ENCODE results near the gene TASOR2. TPM values are rescaled to one million over a fixed set of nuclear protein-coding genes. Genes with fewer than 3 reads are reported as not detected.

The TASOR2 gene
- total RNA-seq = 10 to 100 TPM; 51.8 to 71.8 (median 64.2) TPM

GRCh38 chr10:5684318-5684970 lies at the start of gene TASOR2:
Gene TASOR2 (plus strand): TSS chr10:5684838. CDS start chr10:5720643, 35,805 bp downstream.
- peaks cover 3 to 37% (median 12%) of the 10 kb centered on the region in 3 donors for H3K4me1 ChIP-seq
- WGBS, 2 donors (ENCODE audit: low coverage in 1 of 2) = 1 to 3% methylated on average over 15 to 21 of the region's 54 CpGs
- TF ChIP-seq POLR2AphosphoS5 (IDR thresholded peaks at IDR 0.05) (peak; percentile 35), CTCF (IDR thresholded peaks at IDR 0.05) (no peak), POLR2A (IDR thresholded peaks at IDR 0.05) (peak; percentile 44 to 58)
- peak within 1 kb of the TSS; percentile 59 to 81 for H3K4me3 ChIP-seq
- H3K36me3 ChIP-seq = no peaks in the 10 kb centered on the region
- peak within 1 kb of the TSS; percentile 29 to 94 (median 89) for H3K27ac ChIP-seq
- ATAC-seq = peak; percentile 99
- no peaks in the 10 kb centered on the region for H3K9me3 ChIP-seq
- peaks cover 6% of the 10 kb centered on the region for H3K27me3 ChIP-seq

GRCh38 chr10:5634918-5635317 lies 49.7 kb upstream of the TASOR2 start:
- Histone ChIP-seq H3K36me3 (peaks cover 0 to 23% of the 10 kb centered on the region in 2 donors), H3K27me3 (no peaks in the 10 kb centered on the region), H3K27ac (no peak overlapping the region), H3K9me3 (no peaks in the 10 kb centered on the region), H3K4me1 (peaks cover 0 to 42% (median 10%) of the 10 kb centered on the region in 3 donors), H3K4me3 (no peak overlapping the region)
- WGBS, 2 donors (ENCODE audit: low coverage in 1 of 2) = 86 to 90% methylated on average over 5 to 7 of the region's 7 CpGs
- ATAC-seq = no peak
- TF ChIP-seq CTCF (IDR thresholded peaks at IDR 0.05) (no peak), POLR2AphosphoS5 (IDR thresholded peaks at IDR 0.05) (no peak), EP300 (IDR thresholded peaks at IDR 0.05) (no peak)

- Histone ChIP-seq H3K36me3 (peaks cover 0 to 51% of the 10 kb centered on the region in 2 donors), H3K9me3 (no peaks in the 10 kb centered on the region), H3K27me3 (no peaks in the 10 kb centered on the region), H3K4me3 (no peak overlapping the region), H3K27ac (no peak overlapping the region), H3K4me1 (peaks cover 0 to 14% (median 0%) of the 10 kb centered on the region in 3 donors)
- TF ChIP-seq CTCF (IDR thresholded peaks at IDR 0.05) = no peak
- no peak for TF ChIP-seq EP300 (IDR thresholded peaks at IDR 0.05)
- no peak for TF ChIP-seq POLR2A (IDR thresholded peaks at IDR 0.05)
- TF ChIP-seq POLR2AphosphoS5 (IDR thresholded peaks at IDR 0.05) = no peak
- no peak for ATAC-seq
- 95 to 96% methylated on average over 2 to 4 of the region's 10 CpGs for WGBS, 2 donors (ENCODE audit: low coverage in 1 of 2)
Observed at GRCh38 chr10:5638494-5638893, 46.1 kb upstream of the TASOR2 start.

- Histone ChIP-seq H3K36me3 (peaks cover 0 to 57% of the 10 kb centered on the region in 2 donors), H3K27ac (no peak overlapping the region), H3K27me3 (no peaks in the 10 kb centered on the region), H3K9me3 (no peaks in the 10 kb centered on the region), H3K4me1 (peaks cover 0 to 13% (median 4%) of the 10 kb centered on the region in 3 donors), H3K4me3 (no peak overlapping the region)
- TF ChIP-seq POLR2AphosphoS5 (IDR thresholded peaks at IDR 0.05) = no peak
- no peak for TF ChIP-seq EP300 (IDR thresholded peaks at IDR 0.05)
- no peak for TF ChIP-seq CTCF (IDR thresholded peaks at IDR 0.05)
- TF ChIP-seq POLR2A (IDR thresholded peaks at IDR 0.05) = no peak
- WGBS, 2 donors (ENCODE audit: low coverage in 1 of 2) = 92 to 96% methylated on average over 8 to 15 of the region's 17 CpGs
- ATAC-seq = no peak
Observed at GRCh38 chr10:5639066-5639465, 45.6 kb upstream of the TASOR2 start.

GRCh38 chr10:5640036-5640435 lies 44.6 kb upstream of the TASOR2 start:
- H3K36me3 ChIP-seq = peaks cover 0 to 67% of the 10 kb centered on the region in 2 donors
- H3K9me3 ChIP-seq = no peaks in the 10 kb centered on the region
- WGBS, 2 donors (ENCODE audit: low coverage in 1 of 2) = no CpG with 5 or more reads among the region's 12 CpGs
- H3K27ac ChIP-seq = no peak overlapping the region
- ATAC-seq = no peak
- no peaks in the 10 kb centered on the region for H3K27me3 ChIP-seq
- H3K4me3 ChIP-seq = no peak overlapping the region
- TF ChIP-seq POLR2AphosphoS5 (IDR thresholded peaks at IDR 0.05) = no peak
- no peak for TF ChIP-seq POLR2A (IDR thresholded peaks at IDR 0.05)
- TF ChIP-seq EP300 (IDR thresholded peaks at IDR 0.05) = no peak
- TF ChIP-seq CTCF (IDR thresholded peaks at IDR 0.05) = no peak
- H3K4me1 ChIP-seq = peaks cover 0 to 23% (median 4%) of the 10 kb centered on the region in 3 donors
